BLaER1 (cell line): ENCODE measurements around the gene ASPG.

Experiments used
- H3K27ac ChIP-seq: shearing (Covaris generic); formaldehyde crosslinking; 2 replicates; pipeline ENCODE4 v1.8.1; 2022
- H3K27me3 ChIP-seq: shearing (Covaris generic); formaldehyde crosslinking; 2 replicates; pipeline ENCODE4 v1.8.1; 2022
- H3K36me3 ChIP-seq: shearing (Covaris generic); formaldehyde crosslinking; 2 replicates; pipeline ENCODE4 v1.8.1; 2022
- H3K4me1 ChIP-seq: shearing (Covaris generic); formaldehyde crosslinking; 2 replicates; pipeline ENCODE4 v1.8.1; 2022
- H3K4me2 ChIP-seq: shearing (Covaris generic); formaldehyde crosslinking; 2 replicates; pipeline ENCODE4 v1.8.1; 2022
- H3K4me3 ChIP-seq: shearing (Covaris generic); formaldehyde crosslinking; 2 replicates; pipeline ENCODE4 v1.8.1; 2022
- H3K9ac ChIP-seq: shearing (Covaris generic); formaldehyde crosslinking; 2 replicates; pipeline ENCODE4 v1.8.1; 2022
- H3K9me3 ChIP-seq: shearing (Covaris generic); formaldehyde crosslinking; 2 replicates; pipeline ENCODE4 v1.8.1; 2022
- H4K20me1 ChIP-seq: shearing (Covaris generic); formaldehyde crosslinking; 2 replicates; pipeline ENCODE4 v1.8.1; 2022
- Cebpa-rat ChIP-seq: shearing (Covaris generic); IDR thresholded peaks from 2 replicates; pipeline ENCODE4 v1.8.1; 2022

ASPG gene

GRCh38 chr14:104048758-104049507 is 36.6 kb upstream of the ASPG start:
- no peaks in the 10 kb centered on the region for H3K36me3 ChIP-seq
- H3K27ac ChIP-seq, result no peak overlapping the region
- H3K27me3 ChIP-seq, result no peaks in the 10 kb centered on the region
- peaks cover 28% of the 10 kb centered on the region for H3K4me1 ChIP-seq
- no peak overlapping the region for H3K4me3 ChIP-seq
- no peak for TF ChIP-seq Cebpa-rat
- no peaks in the 10 kb centered on the region for H3K9me3 ChIP-seq
- H3K4me2 ChIP-seq, result no peak overlapping the region
- no peak overlapping the region for H3K9ac ChIP-seq
- H4K20me1 ChIP-seq, result no peaks in the 10 kb centered on the region

- no peak overlapping the region for H3K9ac ChIP-seq
- H3K4me3 ChIP-seq, result no peak overlapping the region
- no peaks in the 10 kb centered on the region for H3K36me3 ChIP-seq
- H3K4me2 ChIP-seq, result no peak overlapping the region
- no peaks in the 10 kb centered on the region for H4K20me1 ChIP-seq
- peaks cover 28% of the 10 kb centered on the region for H3K4me1 ChIP-seq
- no peaks in the 10 kb centered on the region for H3K27me3 ChIP-seq
- no peaks in the 10 kb centered on the region for H3K9me3 ChIP-seq
- no peak for TF ChIP-seq Cebpa-rat
- H3K27ac ChIP-seq, result no peak overlapping the region
Observed at GRCh38 chr14:104049576-104050240, 35.8 kb upstream of the ASPG start.

- no peaks in the 10 kb centered on the region for H3K9me3 ChIP-seq
- no peak overlapping the region for H3K27ac ChIP-seq
- no peaks in the 10 kb centered on the region for H3K36me3 ChIP-seq
- H4K20me1 ChIP-seq, result no peaks in the 10 kb centered on the region
- TF ChIP-seq Cebpa-rat, result no peak
- peaks cover 28% of the 10 kb centered on the region for H3K4me1 ChIP-seq
- peak overlapping the region; percentile 27; the same call in 1 of the 2 replicates for H3K4me2 ChIP-seq
- no peaks in the 10 kb centered on the region for H3K27me3 ChIP-seq
- no peak overlapping the region for H3K4me3 ChIP-seq
- no peak overlapping the region for H3K9ac ChIP-seq
Observed at GRCh38 chr14:104051092-104051813, 34.2 kb upstream of the ASPG start.

DNA sequence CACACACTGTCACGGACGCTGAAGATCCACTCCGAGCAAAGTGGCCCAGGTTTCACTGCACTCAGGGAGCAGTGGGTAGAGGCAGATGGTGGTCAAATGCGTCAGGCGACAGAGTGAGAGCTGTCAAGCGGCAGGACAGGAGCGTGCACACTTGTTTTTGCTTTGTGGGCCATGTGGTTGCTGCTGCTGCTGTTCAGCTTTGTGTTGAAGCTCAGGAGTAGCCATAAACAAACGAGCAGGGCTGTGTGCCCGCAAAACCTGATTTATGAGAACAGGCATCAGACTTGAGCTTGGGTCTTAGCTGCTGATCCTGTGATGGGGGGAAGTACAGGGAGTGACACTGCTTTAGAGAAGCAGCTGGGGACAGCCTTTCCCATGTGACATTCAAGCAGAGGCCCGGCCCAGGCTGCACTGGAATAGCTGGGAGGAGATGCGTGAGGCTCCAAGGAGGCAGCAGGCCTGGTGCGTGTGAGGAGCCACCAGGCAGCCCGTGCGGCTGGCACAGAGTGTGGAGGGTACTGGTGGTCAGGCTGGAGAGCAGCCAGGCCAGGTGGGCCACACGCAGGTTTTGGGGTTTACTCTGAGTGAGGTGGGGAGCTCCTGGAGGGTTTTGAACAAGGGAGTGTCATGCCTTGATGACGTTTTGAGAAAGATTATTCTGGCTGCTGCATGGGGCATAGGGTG is 31.1 kb upstream of the ASPG start:
- no peak for TF ChIP-seq Cebpa-rat
- no peaks in the 10 kb centered on the region for H3K36me3 ChIP-seq
- no peaks in the 10 kb centered on the region for H3K9me3 ChIP-seq
- H3K4me2 ChIP-seq, result no peak overlapping the region
- no peak overlapping the region for H3K4me3 ChIP-seq
- peaks cover 16% of the 10 kb centered on the region for H3K4me1 ChIP-seq
- no peak overlapping the region for H3K9ac ChIP-seq
- H3K27ac ChIP-seq, result no peak overlapping the region
- no peaks in the 10 kb centered on the region for H4K20me1 ChIP-seq
- H3K27me3 ChIP-seq, result no peaks in the 10 kb centered on the region

DNA sequence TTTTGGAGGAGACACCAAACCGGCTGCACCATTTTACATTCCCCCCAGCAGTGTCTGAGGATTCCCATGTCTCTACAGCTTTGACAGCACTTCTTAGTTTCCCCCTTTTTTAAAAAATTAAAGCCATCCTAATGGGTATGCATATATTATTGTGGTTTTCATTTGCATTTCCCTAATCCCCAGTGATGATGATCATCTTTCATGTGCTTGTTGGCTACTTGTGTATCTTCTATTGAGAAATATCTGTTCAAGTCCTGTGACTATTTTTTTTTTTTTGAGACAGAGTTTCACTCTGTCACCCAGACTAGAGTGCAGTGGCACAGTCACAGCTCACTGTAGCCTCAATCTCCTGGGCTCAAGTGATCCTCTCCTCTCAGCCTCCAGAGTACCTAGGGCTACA is 23.2 kb upstream of the ASPG start:
- TF ChIP-seq Cebpa-rat, result no peak
- Histone ChIP-seq H3K27me3 (no peaks in the 10 kb centered on the region), H3K36me3 (no peaks in the 10 kb centered on the region; the same call in 1 of the 2 replicates), H3K9me3 (peaks cover 20% of the 10 kb centered on the region), H3K9ac (no peak overlapping the region), H3K4me1 (no peaks in the 10 kb centered on the region), H3K27ac (no peak overlapping the region), H3K4me2 (no peak overlapping the region), H3K4me3 (no peak overlapping the region), H4K20me1 (no peaks in the 10 kb centered on the region)

- Histone ChIP-seq H4K20me1 (no peaks in the 10 kb centered on the region), H3K27ac (no peak overlapping the region), H3K4me2 (no peak overlapping the region), H3K36me3 (no peaks in the 10 kb centered on the region; the same call in 1 of the 2 replicates), H3K4me1 (no peaks in the 10 kb centered on the region), H3K9me3 (peaks cover 35% of the 10 kb centered on the region), H3K4me3 (no peak overlapping the region), H3K9ac (no peak overlapping the region), H3K27me3 (no peaks in the 10 kb centered on the region)
- no peak for TF ChIP-seq Cebpa-rat
Observed at GRCh38 chr14:104064003-104064402, 21.5 kb upstream of the ASPG start.

GRCh38 chr14:104066279-104066678 is 19.2 kb upstream of the ASPG start:
- H3K4me1 ChIP-seq, result peaks cover 7% of the 10 kb centered on the region; the same call in 1 of the 2 replicates
- no peak overlapping the region for H3K4me3 ChIP-seq
- no peak overlapping the region for H3K9ac ChIP-seq
- H4K20me1 ChIP-seq, result no peaks in the 10 kb centered on the region
- no peaks in the 10 kb centered on the region; the same call in 1 of the 2 replicates for H3K36me3 ChIP-seq
- no peak overlapping the region for H3K4me2 ChIP-seq
- H3K27ac ChIP-seq, result no peak overlapping the region
- no peak for TF ChIP-seq Cebpa-rat
- no peaks in the 10 kb centered on the region for H3K27me3 ChIP-seq
- H3K9me3 ChIP-seq, result peaks cover 35% of the 10 kb centered on the region

GRCh38 chr14:104066719-104067295 is 18.7 kb upstream of the ASPG start:
- Histone ChIP-seq H3K9me3 (peaks cover 35% of the 10 kb centered on the region), H3K4me3 (no peak overlapping the region), H4K20me1 (no peaks in the 10 kb centered on the region), H3K27ac (no peak overlapping the region), H3K4me1 (peaks cover 7% of the 10 kb centered on the region; the same call in 1 of the 2 replicates), H3K9ac (no peak overlapping the region), H3K36me3 (no peaks in the 10 kb centered on the region; the same call in 1 of the 2 replicates), H3K27me3 (no peaks in the 10 kb centered on the region), H3K4me2 (no peak overlapping the region)
- TF ChIP-seq Cebpa-rat, result no peak

DNA sequence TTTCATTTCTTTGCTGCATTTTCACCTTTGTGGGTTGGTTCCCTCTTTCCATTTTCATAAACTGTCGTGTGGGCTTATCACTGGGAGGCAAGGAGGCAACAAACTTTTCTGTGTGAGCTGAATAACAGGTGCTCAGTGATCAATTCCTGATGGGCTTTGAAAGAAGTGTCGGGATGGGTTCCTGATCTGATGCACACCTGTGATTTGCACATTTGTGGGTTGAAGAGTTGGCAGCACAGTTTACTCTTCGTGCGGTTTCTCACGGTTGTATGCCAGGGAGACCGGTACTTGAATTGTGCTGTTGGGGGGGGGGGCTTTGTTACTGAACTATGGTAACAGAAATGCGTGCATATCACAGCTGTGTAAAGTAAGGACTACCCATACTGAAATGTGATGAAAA is 16.0 kb upstream of the ASPG start:
- no peak overlapping the region for H3K4me2 ChIP-seq
- no peak overlapping the region for H3K4me3 ChIP-seq
- H3K36me3 ChIP-seq, result no peaks in the 10 kb centered on the region; the same call in 1 of the 2 replicates
- peaks cover 18% of the 10 kb centered on the region; the same call in 1 of the 2 replicates for H3K4me1 ChIP-seq
- H3K9me3 ChIP-seq, result peaks cover 57% of the 10 kb centered on the region
- H3K27me3 ChIP-seq, result no peaks in the 10 kb centered on the region
- no peak overlapping the region for H3K9ac ChIP-seq
- TF ChIP-seq Cebpa-rat, result no peak
- H3K27ac ChIP-seq, result no peak overlapping the region
- no peaks in the 10 kb centered on the region for H4K20me1 ChIP-seq
